KMS-11 (cell line): ENCODE results near the gene DGKB.

Experiments used
- H2AFZ ChIP-seq: fragments of 200-600 bp; sonication (generic); 2 replicates; pipeline ENCODE4 v1.6.1; 2016; ENCODE audit warnings: antibody characterized with exemption, mixed run types, low read depth
- H3K27ac ChIP-seq: fragments of 200-600 bp; sonication (generic); 2 replicates; pipeline ENCODE4 v1.6.1; 2016; ENCODE audit warnings: mild to moderate bottlenecking, mixed run types
- H3K27me3 ChIP-seq: fragments of 200-600 bp; sonication (generic); 2 replicates; pipeline ENCODE4 v1.6.1; 2017; ENCODE audit warnings: mild to moderate bottlenecking, low read depth, mixed run types, moderate library complexity; ENCODE audit not compliant: insufficient read depth
- H3K36me3 ChIP-seq: fragments of 200-600 bp; sonication (generic); 2 replicates; pipeline ENCODE4 v1.6.1; 2017; ENCODE audit warnings: mild to moderate bottlenecking, mixed run types; ENCODE audit not compliant: insufficient read depth
- H3K4me1 ChIP-seq: fragments of 200-600 bp; sonication (generic); 2 replicates; pipeline ENCODE4 v1.6.1; 2016; ENCODE audit warnings: mild to moderate bottlenecking, low read depth, mixed run types; ENCODE audit not compliant: poor library complexity, severe bottlenecking
- H3K4me2 ChIP-seq: fragments of 200-600 bp; sonication (generic); 2 replicates; pipeline ENCODE4 v1.7.0; 2016; ENCODE audit warnings: mild to moderate bottlenecking, mixed run types
- H3K4me3 ChIP-seq: fragments of 200-600 bp; sonication (generic); IDR thresholded peaks from 2 replicates; pipeline ENCODE4 v1.6.1; 2017; ENCODE audit warnings: low read depth, low read length, mixed read lengths; ENCODE audit not compliant: insufficient read depth
- H3K79me2 ChIP-seq: fragments of 200-600 bp; sonication (generic); 2 replicates; pipeline ENCODE4 v1.6.1; 2016; ENCODE audit warnings: low read depth, mixed run types; ENCODE audit not compliant: insufficient read depth
- H3K9ac ChIP-seq: fragments of 200-600 bp; sonication (generic); 2 replicates; pipeline ENCODE4 v1.6.1; 2016; ENCODE audit warnings: mild to moderate bottlenecking, mixed run types
- H4K20me1 ChIP-seq: fragments of 200-600 bp; sonication (generic); 2 replicates; pipeline ENCODE4 v1.6.1; 2016; ENCODE audit warnings: mild to moderate bottlenecking, mixed run types; ENCODE audit not compliant: insufficient read depth
- CTCF ChIP-seq: fragments of 200-600 bp; sonication (generic); conservative IDR thresholded peaks from 2 replicates; pipeline ENCODE4 v1.6.1; 2017; ENCODE audit warnings: low read depth, mild to moderate bottlenecking, antibody characterized with exemption, low read length, moderate library complexity, mixed read lengths

Gene DGKB

GRCh38 chr7:14125998-14126397, 776.6 kb downstream of the DGKB start:
- Histone ChIP-seq H3K4me2 (no peak overlapping the region), H3K4me3 (no peak overlapping the region), H3K27ac (no peak overlapping the region), H3K9ac (no peak overlapping the region), H3K27me3 (no peaks in the 10 kb centered on the region), H4K20me1 (no peaks in the 10 kb centered on the region), H2AFZ (no peak overlapping the region), H3K36me3 (no peaks in the 10 kb centered on the region), H3K4me1 (no peaks in the 10 kb centered on the region), H3K79me2 (no peaks in the 10 kb centered on the region)
- TF ChIP-seq CTCF: no peak

GRCh38 chr7:14124716-14125115, 777.8 kb downstream of the DGKB start:
- no peak overlapping the region for H3K4me2 ChIP-seq
- no peak overlapping the region for H3K4me3 ChIP-seq
- no peaks in the 10 kb centered on the region for H3K36me3 ChIP-seq
- no peak overlapping the region for H3K9ac ChIP-seq
- H2AFZ ChIP-seq: no peak overlapping the region
- H3K27ac ChIP-seq: no peak overlapping the region
- no peaks in the 10 kb centered on the region for H3K79me2 ChIP-seq
- no peak for TF ChIP-seq CTCF
- H4K20me1 ChIP-seq: no peaks in the 10 kb centered on the region
- H3K27me3 ChIP-seq: no peaks in the 10 kb centered on the region
- H3K4me1 ChIP-seq: no peaks in the 10 kb centered on the region

GRCh38 chr7:14123923-14124322, 778.6 kb downstream of the DGKB start:
- Histone ChIP-seq H2AFZ (no peak overlapping the region), H3K4me1 (no peaks in the 10 kb centered on the region), H3K4me3 (no peak overlapping the region), H3K9ac (no peak overlapping the region), H3K27me3 (no peaks in the 10 kb centered on the region), H3K36me3 (no peaks in the 10 kb centered on the region), H4K20me1 (no peaks in the 10 kb centered on the region), H3K79me2 (no peaks in the 10 kb centered on the region), H3K4me2 (no peak overlapping the region), H3K27ac (no peak overlapping the region)
- no peak for TF ChIP-seq CTCF

GRCh38 chr7:14115701-14116100, 786.9 kb downstream of the DGKB start:
- H2AFZ ChIP-seq: no peak overlapping the region
- no peaks in the 10 kb centered on the region for H3K79me2 ChIP-seq
- no peak overlapping the region for H3K4me3 ChIP-seq
- no peak overlapping the region for H3K4me2 ChIP-seq
- no peak for TF ChIP-seq CTCF
- H4K20me1 ChIP-seq: no peaks in the 10 kb centered on the region
- no peak overlapping the region for H3K9ac ChIP-seq
- no peaks in the 10 kb centered on the region for H3K4me1 ChIP-seq
- no peaks in the 10 kb centered on the region for H3K36me3 ChIP-seq
- no peak overlapping the region for H3K27ac ChIP-seq
- no peaks in the 10 kb centered on the region for H3K27me3 ChIP-seq

- no peak overlapping the region for H2AFZ ChIP-seq
- H3K27ac ChIP-seq: no peak overlapping the region
- H3K9ac ChIP-seq: no peak overlapping the region
- no peaks in the 10 kb centered on the region for H3K27me3 ChIP-seq
- no peak overlapping the region for H3K4me3 ChIP-seq
- H3K4me1 ChIP-seq: no peaks in the 10 kb centered on the region
- H4K20me1 ChIP-seq: no peaks in the 10 kb centered on the region
- H3K36me3 ChIP-seq: no peaks in the 10 kb centered on the region
- no peak overlapping the region for H3K4me2 ChIP-seq
- no peak for TF ChIP-seq CTCF
- H3K79me2 ChIP-seq: no peaks in the 10 kb centered on the region
Observed at GRCh38 chr7:14104861-14105260, 797.7 kb downstream of the DGKB start.
